Lower leg skin (tissue), 4 donors: Measurements from ENCODE around the gene EPB41L2. TPM values are rescaled to one million over a fixed set of nuclear protein-coding genes. Genes with fewer than 3 reads are reported as not detected.

Source experiments
- DNase-seq, 2 donors: peaks; one replicate each; pipeline ENCODE4 v3.0.0-alpha.2; 2019; ENCODE audit warnings: low spot score in 2 of 2
- H3K4me3 ChIP-seq: fragments of 200-600 bp; sonication (generic); 2 replicates; pipeline ENCODE4 v1.5.1; 2017; ENCODE audit warnings: mild to moderate bottlenecking, low read depth; ENCODE audit not compliant: poor library complexity, severe bottlenecking
- POLR2A ChIP-seq, 2 donors: fragments of 450-650 bp; IDR thresholded peaks; one replicate each; pipeline ENCODE4 v1.6.1; 2016 to 2017; ENCODE audit warnings: antibody characterized with exemption in 2 of 2, mild to moderate bottlenecking in 1 of 2, moderate library complexity in 1 of 2
- WGBS, 2 donors: methylation state at CpG; one replicate each; pipeline ENCODE4 v1.1.5; 2018; 5-methylcytosine and 5-hydroxymethylcytosine counted together
- intact Hi-C: fragments of 100-400 bp; cut with DNase I; formaldehyde crosslinking; loops from one replicate; pipeline ENCODE4 v1.15.0; 2023; ENCODE audit warnings: low total_unique reads
- total RNA-seq, 4 donors: library from RNA; depleted of rRNA; stranded (reverse); fragments of >200 nt; gene quantifications; one replicate each; pipeline ENCODE4 v1.1.0, GENCODE V29; 2016
- TF ChIP-seq, protein P1 (sequence below), 3 donors: fragments of 450-650 bp; IDR thresholded peaks; one replicate each; pipeline ENCODE4 v1.5.1; 2016; ENCODE audit warnings: antibody characterized with exemption in 3 of 3, mild to moderate bottlenecking in 3 of 3, moderate library complexity in 2 of 3

Gene EPB41L2
- total RNA-seq, 4 donors from 2014 or later: 8.6 to 19.4 (median 13.8) TPM

GRCh38 chr6:131033631-131034030 is 29.4 kb downstream of the EPB41L2 start:
- DNase-seq: no peak
- H3K4me3 ChIP-seq: no peak overlapping the region
- WGBS, 2 donors: 81 to 85% methylated on average over 1 of the region's 1 CpG
- TF ChIP-seq, protein P1, sequence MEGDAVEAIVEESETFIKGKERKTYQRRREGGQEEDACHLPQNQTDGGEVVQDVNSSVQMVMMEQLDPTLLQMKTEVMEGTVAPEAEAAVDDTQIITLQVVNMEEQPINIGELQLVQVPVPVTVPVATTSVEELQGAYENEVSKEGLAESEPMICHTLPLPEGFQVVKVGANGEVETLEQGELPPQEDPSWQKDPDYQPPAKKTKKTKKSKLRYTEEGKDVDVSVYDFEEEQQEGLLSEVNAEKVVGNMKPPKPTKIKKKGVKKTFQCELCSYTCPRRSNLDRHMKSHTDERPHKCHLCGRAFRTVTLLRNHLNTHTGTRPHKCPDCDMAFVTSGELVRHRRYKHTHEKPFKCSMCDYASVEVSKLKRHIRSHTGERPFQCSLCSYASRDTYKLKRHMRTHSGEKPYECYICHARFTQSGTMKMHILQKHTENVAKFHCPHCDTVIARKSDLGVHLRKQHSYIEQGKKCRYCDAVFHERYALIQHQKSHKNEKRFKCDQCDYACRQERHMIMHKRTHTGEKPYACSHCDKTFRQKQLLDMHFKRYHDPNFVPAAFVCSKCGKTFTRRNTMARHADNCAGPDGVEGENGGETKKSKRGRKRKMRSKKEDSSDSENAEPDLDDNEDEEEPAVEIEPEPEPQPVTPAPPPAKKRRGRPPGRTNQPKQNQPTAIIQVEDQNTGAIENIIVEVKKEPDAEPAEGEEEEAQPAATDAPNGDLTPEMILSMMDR (IDR thresholded peaks at IDR 0.05): no peak
- TF ChIP-seq POLR2A (IDR thresholded peaks at IDR 0.05): no peak
- intact Hi-C loops: no loop called here

DNA sequence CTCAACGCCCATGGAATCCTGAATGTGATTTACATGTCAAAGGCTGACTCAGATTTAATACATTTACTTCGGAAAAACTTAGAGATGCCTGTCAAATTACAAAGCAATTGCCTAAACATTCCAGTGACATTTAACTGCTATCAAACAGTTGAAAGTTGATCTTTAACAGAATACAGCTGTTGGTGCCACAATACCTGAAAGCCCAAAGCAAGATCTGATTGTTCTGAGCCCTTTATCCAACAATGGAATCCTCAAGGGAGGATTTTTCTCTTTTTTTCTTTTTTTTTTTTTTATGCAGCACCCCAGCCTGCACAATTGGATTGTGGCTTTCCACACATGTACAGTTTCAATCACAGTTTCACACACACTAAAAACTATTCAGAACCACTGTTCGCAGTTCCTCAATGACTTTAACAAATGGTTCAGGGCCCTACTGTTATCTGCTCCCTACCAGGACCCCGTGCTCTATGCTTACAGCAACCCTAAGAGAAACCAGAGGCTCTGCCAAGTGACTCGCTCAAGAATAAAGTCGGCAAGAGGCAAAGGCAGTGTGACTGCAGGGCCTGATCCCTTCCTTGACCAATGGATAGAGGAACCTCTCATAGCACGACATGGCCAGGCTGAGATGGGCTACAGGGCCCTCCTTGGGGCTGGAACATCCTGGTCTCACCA is 33.3 kb downstream of the EPB41L2 start:
- intact Hi-C loops: no loop called here

DNA sequence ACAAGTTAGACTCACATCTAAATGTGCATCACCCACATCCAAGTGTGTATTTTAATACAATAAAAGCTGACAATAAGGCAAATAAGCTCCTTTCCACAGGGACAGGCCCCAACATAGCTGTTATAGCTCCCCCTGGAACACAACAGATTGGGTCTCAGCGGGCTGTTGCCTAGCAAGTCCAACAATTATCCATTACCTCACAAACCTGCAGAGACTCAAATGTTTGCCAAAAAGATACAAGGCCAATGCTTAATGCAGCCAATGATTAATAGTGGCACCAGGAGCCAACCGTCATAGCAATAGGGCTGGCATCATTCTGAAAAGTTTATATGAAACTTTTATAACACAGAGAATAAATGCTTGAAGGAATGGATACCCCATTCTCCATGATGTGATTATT is 35.7 kb downstream of the EPB41L2 start:
- 67 to 88% methylated on average over 2 of the region's 2 CpGs for WGBS, 2 donors
- intact Hi-C loops: no loop called here
- TF ChIP-seq, protein P1 (IDR thresholded peaks at IDR 0.05): no peak
- no peak for TF ChIP-seq POLR2A (IDR thresholded peaks at IDR 0.05)
- H3K4me3 ChIP-seq: no peak overlapping the region
- DNase-seq: no peak

More for the DNA sequence above, 33.3 kb downstream of the EPB41L2 start:
- DNase-seq: no peak
- no peak overlapping the region for H3K4me3 ChIP-seq
- 73 to 79% methylated on average over 7 of the region's 7 CpGs for WGBS, 2 donors
- TF ChIP-seq, protein P1 (IDR thresholded peaks at IDR 0.05): no peak
- TF ChIP-seq POLR2A (IDR thresholded peaks at IDR 0.05): no peak

- 93 to 95% methylated on average over 1 of the region's 1 CpG for WGBS, 2 donors
- intact Hi-C loops: no loop called here
- DNase-seq: no peak
- no peak overlapping the region for H3K4me3 ChIP-seq
- TF ChIP-seq, protein P1 (IDR thresholded peaks at IDR 0.05): no peak
- TF ChIP-seq POLR2A (IDR thresholded peaks at IDR 0.05): no peak
Observed at GRCh38 chr6:131026243-131026642, 36.8 kb downstream of the EPB41L2 start.

- no peak overlapping the region for H3K4me3 ChIP-seq
- intact Hi-C loops: no loop called here
- 92 to 96% methylated on average over 6 of the region's 6 CpGs for WGBS, 2 donors
- TF ChIP-seq, protein P1 (IDR thresholded peaks at IDR 0.05): no peak
- no peak for TF ChIP-seq POLR2A (IDR thresholded peaks at IDR 0.05)
- no peak for DNase-seq
Observed at GRCh38 chr6:131024565-131024964, 38.5 kb downstream of the EPB41L2 start.
